Measurements from ENCODE around the gene RFX5.

GRCh38 chr1:151377150-151377884 lies 30.3 kb upstream of the RFX5 start:
- no peak for TF ChIP-seq CTCF (IDR thresholded peaks at IDR 0.05)
- TF ChIP-seq POLR2A (IDR thresholded peaks at IDR 0.05) = no peak
